Measurements from ENCODE around the gene UBR4.
"Not testable (repeated sequence)": the region's sequence is repeated elsewhere in the genome, so short reads cannot be mapped to it uniquely, and the experiment has no call there.

DNA sequence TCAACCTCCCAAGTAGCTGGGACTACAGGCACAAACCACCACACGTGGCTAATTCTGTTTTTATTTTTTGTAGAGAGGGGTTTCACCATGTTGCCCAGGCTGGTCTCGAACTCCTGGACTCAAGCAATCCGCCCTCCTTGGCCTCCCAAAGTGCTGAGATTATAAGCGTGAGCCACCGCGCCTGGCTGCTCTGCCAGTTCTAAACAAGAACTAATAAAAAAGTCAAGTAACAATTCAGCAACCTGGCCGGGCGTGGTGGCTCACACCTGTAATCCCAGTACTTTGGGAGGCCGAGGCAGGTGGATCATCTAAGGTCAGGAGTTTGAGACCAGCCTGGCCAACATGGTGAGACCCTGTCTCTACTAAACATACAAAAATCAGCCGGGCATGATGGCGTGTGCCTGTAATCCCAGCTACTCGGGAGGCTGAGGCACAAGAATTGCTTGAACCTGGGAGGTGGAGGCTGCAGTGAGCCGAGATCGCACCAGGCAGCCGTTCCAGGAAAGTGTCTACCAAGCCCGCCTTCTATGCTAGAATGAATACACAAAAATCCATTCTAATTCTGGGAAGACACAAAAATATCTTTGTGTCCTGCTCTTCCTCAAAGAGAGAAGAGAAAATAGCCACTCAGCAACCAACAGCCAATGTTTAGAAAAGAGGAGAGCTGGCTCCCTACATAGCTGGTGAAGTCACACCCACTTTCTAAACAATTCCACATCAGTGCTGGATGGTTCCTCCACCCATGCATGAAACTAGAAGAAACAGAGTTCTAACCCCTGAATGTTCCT is 21.9 kb upstream of the UBR4 start:
- TF ChIP-seq HDGF (IDR thresholded peaks at IDR 0.05; ENCODE audit: borderline replicate concordance); SP1 (IDR thresholded peaks at IDR 0.05); FOXK2 (IDR thresholded peaks at IDR 0.05); FOXM1 (IDR thresholded peaks at IDR 0.05; ENCODE audit: borderline replicate concordance); ELF4 (IDR thresholded peaks at IDR 0.05); TARDBP (IDR thresholded peaks at IDR 0.05); SUZ12 (IDR thresholded peaks at IDR 0.05); LEF1 (IDR thresholded peaks at IDR 0.05; ENCODE audit: borderline replicate concordance); ZNF384 (IDR thresholded peaks at IDR 0.05); NFRKB (IDR thresholded peaks at IDR 0.05); ARNT (IDR thresholded peaks at IDR 0.05); BHLHE40 (IDR thresholded peaks at IDR 0.05; ENCODE audit: borderline replicate concordance); L3MBTL2 (conservative IDR thresholded peaks at IDR 0.05): not testable (repeated sequence)
- TF ChIP-seq, protein P1, sequence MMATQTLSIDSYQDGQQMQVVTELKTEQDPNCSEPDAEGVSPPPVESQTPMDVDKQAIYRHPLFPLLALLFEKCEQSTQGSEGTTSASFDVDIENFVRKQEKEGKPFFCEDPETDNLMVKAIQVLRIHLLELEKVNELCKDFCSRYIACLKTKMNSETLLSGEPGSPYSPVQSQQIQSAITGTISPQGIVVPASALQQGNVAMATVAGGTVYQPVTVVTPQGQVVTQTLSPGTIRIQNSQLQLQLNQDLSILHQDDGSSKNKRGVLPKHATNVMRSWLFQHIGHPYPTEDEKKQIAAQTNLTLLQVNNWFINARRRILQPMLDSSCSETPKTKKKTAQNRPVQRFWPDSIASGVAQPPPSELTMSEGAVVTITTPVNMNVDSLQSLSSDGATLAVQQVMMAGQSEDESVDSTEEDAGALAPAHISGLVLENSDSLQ (IDR thresholded peaks at IDR 0.05): not testable (repeated sequence)
